ENCODE results near the gene CTNNA3. TPM values are rescaled to one million over a fixed set of nuclear protein-coding genes. Genes with fewer than 3 reads are reported as not detected.

The CTNNA3 gene
- total RNA-seq, 1 donor from 2014 or later: not detected

DNA sequence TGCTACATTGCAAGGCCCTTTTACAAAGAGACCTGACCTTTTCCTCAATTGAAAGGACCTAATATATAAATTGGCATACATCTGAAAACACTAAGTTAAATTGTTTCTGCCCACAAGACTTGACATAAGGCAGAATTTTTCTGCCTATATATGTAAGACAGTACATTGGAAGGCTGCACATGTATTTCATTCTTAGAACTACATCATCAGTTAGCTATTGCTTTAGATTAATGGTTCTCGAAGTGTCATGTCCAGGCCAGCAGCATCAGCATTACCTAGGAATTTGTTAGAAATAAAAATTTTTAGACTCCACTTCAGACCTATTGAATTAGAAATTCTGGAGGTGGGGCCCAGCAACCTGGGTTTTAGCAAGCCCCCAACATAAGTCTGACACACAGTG lies 396.2 kb downstream of the CTNNA3 start:
- H3K36me3 ChIP-seq (ENCODE audit: control insufficient read depth, insufficient read depth, low read length): no peaks in the 10 kb centered on the region
- DNase-seq (ENCODE audit: low read depth) (no peak), FAIRE-seq (no peak)
- no peaks in the 10 kb centered on the region for H3K27me3 ChIP-seq (ENCODE audit: control insufficient read depth, insufficient read depth, low read length)
- no peak overlapping the region for H3K4me3 ChIP-seq (ENCODE audit: low read depth, low read length)
- TF ChIP-seq, protein P1, sequence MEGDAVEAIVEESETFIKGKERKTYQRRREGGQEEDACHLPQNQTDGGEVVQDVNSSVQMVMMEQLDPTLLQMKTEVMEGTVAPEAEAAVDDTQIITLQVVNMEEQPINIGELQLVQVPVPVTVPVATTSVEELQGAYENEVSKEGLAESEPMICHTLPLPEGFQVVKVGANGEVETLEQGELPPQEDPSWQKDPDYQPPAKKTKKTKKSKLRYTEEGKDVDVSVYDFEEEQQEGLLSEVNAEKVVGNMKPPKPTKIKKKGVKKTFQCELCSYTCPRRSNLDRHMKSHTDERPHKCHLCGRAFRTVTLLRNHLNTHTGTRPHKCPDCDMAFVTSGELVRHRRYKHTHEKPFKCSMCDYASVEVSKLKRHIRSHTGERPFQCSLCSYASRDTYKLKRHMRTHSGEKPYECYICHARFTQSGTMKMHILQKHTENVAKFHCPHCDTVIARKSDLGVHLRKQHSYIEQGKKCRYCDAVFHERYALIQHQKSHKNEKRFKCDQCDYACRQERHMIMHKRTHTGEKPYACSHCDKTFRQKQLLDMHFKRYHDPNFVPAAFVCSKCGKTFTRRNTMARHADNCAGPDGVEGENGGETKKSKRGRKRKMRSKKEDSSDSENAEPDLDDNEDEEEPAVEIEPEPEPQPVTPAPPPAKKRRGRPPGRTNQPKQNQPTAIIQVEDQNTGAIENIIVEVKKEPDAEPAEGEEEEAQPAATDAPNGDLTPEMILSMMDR (IDR thresholded peaks at IDR 0.05; ENCODE audit: insufficient read depth, low read length, severe bottlenecking): no peak

DNA sequence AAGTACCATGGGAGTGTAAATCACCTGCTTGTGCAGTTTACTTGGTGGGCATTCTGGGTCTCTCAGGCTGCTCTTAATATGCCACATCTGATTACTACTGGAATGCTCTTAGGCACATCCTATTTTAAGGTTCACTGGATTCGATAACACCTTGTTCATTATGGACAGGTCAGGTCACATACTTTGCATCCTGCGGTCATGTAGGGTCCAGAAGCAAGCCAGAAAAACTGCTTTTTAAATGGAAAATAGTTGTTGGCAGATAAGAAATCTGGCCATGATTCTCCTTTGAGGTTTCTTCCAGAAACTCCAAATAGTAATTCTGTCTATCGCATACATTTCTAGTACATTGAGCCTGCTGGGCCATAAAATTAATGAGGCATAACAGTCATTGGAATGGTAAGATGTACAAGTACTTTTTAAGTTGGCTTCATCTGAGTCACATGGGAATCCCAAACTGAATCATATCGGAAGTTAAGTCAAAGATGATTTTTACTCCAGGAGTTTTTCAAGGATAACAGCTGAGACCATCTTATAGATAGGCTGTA lies 398.3 kb downstream of the CTNNA3 start:
- TF ChIP-seq, protein P1 (IDR thresholded peaks at IDR 0.05; ENCODE audit: insufficient read depth, low read length, severe bottlenecking): no peak
- Histone ChIP-seq H3K36me3 (ENCODE audit: control insufficient read depth, insufficient read depth, low read length) (no peaks in the 10 kb centered on the region), H3K27me3 (ENCODE audit: control insufficient read depth, insufficient read depth, low read length) (no peaks in the 10 kb centered on the region), H3K4me3 (ENCODE audit: low read depth, low read length) (no peak overlapping the region)
- no peak for FAIRE-seq
- no peak for DNase-seq (ENCODE audit: low read depth)

DNA sequence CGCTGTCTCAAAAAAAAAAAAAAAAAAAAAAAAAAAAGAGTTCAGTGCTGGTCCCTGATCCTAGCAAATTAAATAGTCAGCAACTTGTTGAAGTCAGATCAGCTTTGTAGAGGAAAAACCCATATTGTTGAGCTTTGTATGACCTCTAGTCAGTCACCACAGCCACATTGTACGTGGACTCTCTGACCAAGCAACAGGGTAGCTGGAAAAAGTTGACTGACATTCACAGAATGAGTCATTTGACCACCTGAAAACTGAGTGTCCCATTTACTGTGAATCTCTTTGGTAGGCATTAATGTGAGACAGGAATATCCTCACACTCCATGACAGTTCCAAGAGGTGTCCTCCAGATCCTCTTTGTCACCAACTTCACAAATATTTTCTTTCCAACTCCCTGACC lies 399.1 kb downstream of the CTNNA3 start:
- DNase-seq (ENCODE audit: low read depth): no peak
- no peak for FAIRE-seq

DNA sequence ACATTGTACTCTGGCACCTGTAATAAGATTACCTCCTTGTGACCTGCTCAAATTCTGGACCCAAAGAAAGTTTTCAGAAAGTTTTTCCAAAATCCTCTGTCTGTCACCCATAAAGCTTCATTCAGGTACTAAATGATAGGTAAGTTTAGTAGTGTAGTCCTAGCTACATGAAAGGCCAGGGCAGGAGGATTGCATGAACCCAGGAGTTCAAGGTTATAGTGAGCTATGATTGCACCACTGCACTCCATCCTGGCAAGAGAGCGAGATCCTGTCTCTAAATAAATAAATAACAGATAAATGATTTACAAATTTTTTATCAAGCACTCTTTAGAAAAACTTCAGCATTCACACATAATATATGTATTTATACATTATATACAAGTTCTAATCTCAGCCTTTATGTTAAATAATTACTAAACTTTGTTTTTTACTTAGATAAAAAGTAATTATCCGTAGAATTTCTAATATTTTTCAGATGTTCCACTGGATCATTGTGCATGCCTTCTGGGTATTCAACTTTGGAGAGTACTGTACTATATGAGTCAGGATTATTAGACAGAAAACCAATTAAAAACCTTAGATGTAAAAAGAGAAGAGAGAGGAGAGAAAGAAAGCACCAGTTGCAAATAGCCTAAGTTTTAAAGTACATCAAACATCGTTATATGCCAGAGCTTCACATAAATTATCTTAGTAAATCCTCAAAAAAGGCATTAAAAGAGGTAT lies 407.1 kb downstream of the CTNNA3 start:
- Histone ChIP-seq H3K36me3 (ENCODE audit: control insufficient read depth, insufficient read depth, low read length) (no peaks in the 10 kb centered on the region), H3K4me3 (ENCODE audit: low read depth, low read length) (no peak overlapping the region), H3K27me3 (ENCODE audit: control insufficient read depth, insufficient read depth, low read length) (no peaks in the 10 kb centered on the region)
- no peak for DNase-seq (ENCODE audit: low read depth)
- no peak for FAIRE-seq
- TF ChIP-seq, protein P1 (IDR thresholded peaks at IDR 0.05; ENCODE audit: insufficient read depth, low read length, severe bottlenecking): no peak

More for the DNA sequence above, 399.1 kb downstream of the CTNNA3 start:
- H3K27me3 ChIP-seq (ENCODE audit: control insufficient read depth, insufficient read depth, low read length): no peaks in the 10 kb centered on the region
- TF ChIP-seq, protein P1 (IDR thresholded peaks at IDR 0.05; ENCODE audit: insufficient read depth, low read length, severe bottlenecking): no peak
- no peak overlapping the region for H3K4me3 ChIP-seq (ENCODE audit: low read depth, low read length)
- no peaks in the 10 kb centered on the region for H3K36me3 ChIP-seq (ENCODE audit: control insufficient read depth, insufficient read depth, low read length)

DNA sequence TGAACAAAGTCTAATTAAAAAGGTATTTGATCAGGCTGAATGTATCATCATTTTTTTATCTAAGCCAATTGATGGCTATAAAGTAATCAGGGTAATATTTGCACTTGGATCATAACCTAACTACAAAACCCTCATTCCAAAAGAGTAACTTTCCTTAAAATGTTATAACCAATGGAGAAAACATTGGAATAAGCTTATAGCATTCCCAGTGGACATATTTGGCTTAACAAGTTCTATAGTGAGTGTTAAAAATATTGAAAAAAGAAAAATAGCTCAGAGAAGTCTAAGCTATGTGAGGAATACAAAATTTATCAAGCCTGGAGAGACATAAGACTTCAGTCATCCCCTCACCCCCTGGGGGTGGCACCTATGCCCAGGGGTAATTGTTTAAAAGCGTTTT lies 411.4 kb downstream of the CTNNA3 start:
- Histone ChIP-seq H3K4me3 (ENCODE audit: low read depth, low read length) (no peak overlapping the region), H3K27me3 (ENCODE audit: control insufficient read depth, insufficient read depth, low read length) (no peaks in the 10 kb centered on the region), H3K36me3 (ENCODE audit: control insufficient read depth, insufficient read depth, low read length) (no peaks in the 10 kb centered on the region)
- TF ChIP-seq, protein P1 (IDR thresholded peaks at IDR 0.05; ENCODE audit: insufficient read depth, low read length, severe bottlenecking): no peak
- DNase-seq (ENCODE audit: low read depth) (no peak), FAIRE-seq (no peak)
